KMS-11 (cell line): ENCODE data around the gene LRRC27.

Experiments used
- H2AFZ ChIP-seq: fragments of 200-600 bp; sonication (generic); 2 replicates; pipeline ENCODE4 v1.6.1; 2016; ENCODE audit warnings: antibody characterized with exemption, mixed run types, low read depth
- H3K27ac ChIP-seq: fragments of 200-600 bp; sonication (generic); 2 replicates; pipeline ENCODE4 v1.6.1; 2016; ENCODE audit warnings: mild to moderate bottlenecking, mixed run types
- H3K27me3 ChIP-seq: fragments of 200-600 bp; sonication (generic); 2 replicates; pipeline ENCODE4 v1.6.1; 2017; ENCODE audit warnings: mild to moderate bottlenecking, low read depth, mixed run types, moderate library complexity; ENCODE audit not compliant: insufficient read depth
- H3K36me3 ChIP-seq: fragments of 200-600 bp; sonication (generic); 2 replicates; pipeline ENCODE4 v1.6.1; 2017; ENCODE audit warnings: mild to moderate bottlenecking, mixed run types; ENCODE audit not compliant: insufficient read depth
- H3K4me1 ChIP-seq: fragments of 200-600 bp; sonication (generic); 2 replicates; pipeline ENCODE4 v1.6.1; 2016; ENCODE audit warnings: mild to moderate bottlenecking, low read depth, mixed run types; ENCODE audit not compliant: poor library complexity, severe bottlenecking
- H3K4me2 ChIP-seq: fragments of 200-600 bp; sonication (generic); 2 replicates; pipeline ENCODE4 v1.7.0; 2016; ENCODE audit warnings: mild to moderate bottlenecking, mixed run types
- H3K4me3 ChIP-seq: fragments of 200-600 bp; sonication (generic); IDR thresholded peaks from 2 replicates; pipeline ENCODE4 v1.6.1; 2017; ENCODE audit warnings: low read depth, low read length, mixed read lengths; ENCODE audit not compliant: insufficient read depth
- H3K79me2 ChIP-seq: fragments of 200-600 bp; sonication (generic); 2 replicates; pipeline ENCODE4 v1.6.1; 2016; ENCODE audit warnings: low read depth, mixed run types; ENCODE audit not compliant: insufficient read depth
- H3K9ac ChIP-seq: fragments of 200-600 bp; sonication (generic); 2 replicates; pipeline ENCODE4 v1.6.1; 2016; ENCODE audit warnings: mild to moderate bottlenecking, mixed run types
- H4K20me1 ChIP-seq: fragments of 200-600 bp; sonication (generic); 2 replicates; pipeline ENCODE4 v1.6.1; 2016; ENCODE audit warnings: mild to moderate bottlenecking, mixed run types; ENCODE audit not compliant: insufficient read depth
- CTCF ChIP-seq: fragments of 200-600 bp; sonication (generic); conservative IDR thresholded peaks from 2 replicates; pipeline ENCODE4 v1.6.1; 2017; ENCODE audit warnings: low read depth, mild to moderate bottlenecking, antibody characterized with exemption, low read length, moderate library complexity, mixed read lengths

LRRC27 gene

GRCh38 chr10:132308587-132309470 is 23.2 kb upstream of the LRRC27 start:
- H2AFZ ChIP-seq: peak overlapping the region; percentile 81
- H3K79me2 ChIP-seq: no peaks in the 10 kb centered on the region
- H3K4me2 ChIP-seq: peak overlapping the region; percentile 54; the same call in 1 of the 2 replicates
- H3K9ac ChIP-seq: no peak overlapping the region; the same call in 1 of the 2 replicates
- H3K4me1 ChIP-seq: no peaks in the 10 kb centered on the region
- H4K20me1 ChIP-seq: no peaks in the 10 kb centered on the region
- H3K4me3 ChIP-seq: no peak overlapping the region
- TF ChIP-seq CTCF: no peak
- peaks cover 31% of the 10 kb centered on the region; the same call in 1 of the 2 replicates for H3K27me3 ChIP-seq
- no peak overlapping the region for H3K27ac ChIP-seq
- no peaks in the 10 kb centered on the region for H3K36me3 ChIP-seq

- no peak overlapping the region for H3K4me3 ChIP-seq
- H3K4me2 ChIP-seq: no peak overlapping the region
- no peaks in the 10 kb centered on the region for H3K4me1 ChIP-seq
- no peaks in the 10 kb centered on the region for H4K20me1 ChIP-seq
- H3K36me3 ChIP-seq: no peaks in the 10 kb centered on the region
- H3K79me2 ChIP-seq: no peaks in the 10 kb centered on the region
- no peak overlapping the region for H3K9ac ChIP-seq
- TF ChIP-seq CTCF: no peak
- peaks cover 25% of the 10 kb centered on the region; the same call in 1 of the 2 replicates for H3K27me3 ChIP-seq
- H3K27ac ChIP-seq: no peak overlapping the region
- no peak overlapping the region for H2AFZ ChIP-seq
These were observed 22.5 kb upstream of the LRRC27 start for GRCh38 chr10:132309471-132309865.

GRCh38 chr10:132309879-132310591 is 22.0 kb upstream of the LRRC27 start:
- H4K20me1 ChIP-seq: no peaks in the 10 kb centered on the region
- H3K4me2 ChIP-seq: no peak overlapping the region
- peaks cover 19% of the 10 kb centered on the region; the same call in 1 of the 2 replicates for H3K27me3 ChIP-seq
- no peak overlapping the region for H3K27ac ChIP-seq
- TF ChIP-seq CTCF: no peak
- no peaks in the 10 kb centered on the region for H3K79me2 ChIP-seq
- H2AFZ ChIP-seq: no peak overlapping the region
- no peaks in the 10 kb centered on the region for H3K36me3 ChIP-seq
- H3K4me3 ChIP-seq: no peak overlapping the region
- no peak overlapping the region for H3K9ac ChIP-seq
- H3K4me1 ChIP-seq: no peaks in the 10 kb centered on the region

- no peaks in the 10 kb centered on the region for H3K4me1 ChIP-seq
- peaks cover 11% of the 10 kb centered on the region; the same call in 1 of the 2 replicates for H3K27me3 ChIP-seq
- no peak overlapping the region for H3K27ac ChIP-seq
- no peaks in the 10 kb centered on the region for H3K79me2 ChIP-seq
- H3K36me3 ChIP-seq: no peaks in the 10 kb centered on the region
- H3K4me3 ChIP-seq: no peak overlapping the region
- no peak overlapping the region for H2AFZ ChIP-seq
- H3K9ac ChIP-seq: no peak overlapping the region
- no peaks in the 10 kb centered on the region for H4K20me1 ChIP-seq
- no peak overlapping the region for H3K4me2 ChIP-seq
- TF ChIP-seq CTCF: no peak
These were observed 21.2 kb upstream of the LRRC27 start for GRCh38 chr10:132310701-132311337.
